ENCODE data around the gene NR3C2.
"Not testable (repeated sequence)": the region's sequence is repeated elsewhere in the genome, so short reads cannot be mapped to it uniquely, and the experiment has no call there.

Gene NR3C2

GRCh38 chr4:148335133-148335532, 107.1 kb downstream of the NR3C2 start:
- Histone ChIP-seq H3K36me3 (ENCODE audit: control insufficient read depth, insufficient read depth, low read length, severe bottlenecking) (no peaks in the 10 kb centered on the region), H3K9me3 (ENCODE audit: control insufficient read depth, low read length) (peaks cover 2% of the 10 kb centered on the region), H3K4me1 (ENCODE audit: control insufficient read depth, insufficient read depth, low read length) (no peaks in the 10 kb centered on the region), H3K4me3 (ENCODE audit: low read length) (no peak overlapping the region), H3K27me3 (replicated peaks; ENCODE audit: control insufficient read depth, insufficient read depth, low read length) (no peaks in the 10 kb centered on the region), H3K9ac (ENCODE audit: low read length) (no peak overlapping the region)
- no peak for DNase-seq (ENCODE audit: low read depth)

- H3K9ac ChIP-seq (ENCODE audit: low read length) = no peak overlapping the region
- H3K9me3 ChIP-seq (ENCODE audit: control insufficient read depth, low read length) = no peaks in the 10 kb centered on the region
- no peak for DNase-seq (ENCODE audit: low read depth)
- no peaks in the 10 kb centered on the region for H3K27me3 ChIP-seq (replicated peaks; ENCODE audit: control insufficient read depth, insufficient read depth, low read length)
- H3K36me3 ChIP-seq (ENCODE audit: control insufficient read depth, insufficient read depth, low read length, severe bottlenecking) = no peaks in the 10 kb centered on the region
- no peak overlapping the region for H3K4me3 ChIP-seq (ENCODE audit: low read length)
- H3K4me1 ChIP-seq (ENCODE audit: control insufficient read depth, insufficient read depth, low read length) = no peaks in the 10 kb centered on the region
These were observed 108.9 kb downstream of the NR3C2 start for GRCh38 chr4:148333265-148333664.

GRCh38 chr4:148332486-148332885, 109.7 kb downstream of the NR3C2 start:
- no peak for DNase-seq (ENCODE audit: low read depth)
- H3K36me3 ChIP-seq (ENCODE audit: control insufficient read depth, insufficient read depth, low read length, severe bottlenecking) = no peaks in the 10 kb centered on the region
- H3K9ac ChIP-seq (ENCODE audit: low read length) = no peak overlapping the region
- no peaks in the 10 kb centered on the region for H3K27me3 ChIP-seq (replicated peaks; ENCODE audit: control insufficient read depth, insufficient read depth, low read length)
- H3K4me3 ChIP-seq (ENCODE audit: low read length) = no peak overlapping the region
- no peaks in the 10 kb centered on the region for H3K4me1 ChIP-seq (ENCODE audit: control insufficient read depth, insufficient read depth, low read length)
- no peaks in the 10 kb centered on the region for H3K9me3 ChIP-seq (ENCODE audit: control insufficient read depth, low read length)

- H3K4me1 ChIP-seq (ENCODE audit: control insufficient read depth, insufficient read depth, low read length) = no peaks in the 10 kb centered on the region
- DNase-seq (ENCODE audit: low read depth) = no peak
- no peaks in the 10 kb centered on the region for H3K9me3 ChIP-seq (ENCODE audit: control insufficient read depth, low read length)
- H3K4me3 ChIP-seq (ENCODE audit: low read length) = no peak overlapping the region
- no peak overlapping the region for H3K9ac ChIP-seq (ENCODE audit: low read length)
- no peaks in the 10 kb centered on the region for H3K27me3 ChIP-seq (replicated peaks; ENCODE audit: control insufficient read depth, insufficient read depth, low read length)
- no peaks in the 10 kb centered on the region for H3K36me3 ChIP-seq (ENCODE audit: control insufficient read depth, insufficient read depth, low read length, severe bottlenecking)
These were observed 111.5 kb downstream of the NR3C2 start for GRCh38 chr4:148330724-148331123.

- no peaks in the 10 kb centered on the region for H3K36me3 ChIP-seq (ENCODE audit: control insufficient read depth, insufficient read depth, low read length, severe bottlenecking)
- DNase-seq (ENCODE audit: low read depth) = no peak
- no peak overlapping the region for H3K4me3 ChIP-seq (ENCODE audit: low read length)
- H3K4me1 ChIP-seq (ENCODE audit: control insufficient read depth, insufficient read depth, low read length) = no peaks in the 10 kb centered on the region
- no peaks in the 10 kb centered on the region for H3K9me3 ChIP-seq (ENCODE audit: control insufficient read depth, low read length)
- H3K27me3 ChIP-seq (replicated peaks; ENCODE audit: control insufficient read depth, insufficient read depth, low read length) = no peaks in the 10 kb centered on the region
- no peak overlapping the region for H3K9ac ChIP-seq (ENCODE audit: low read length)
These were observed 112.1 kb downstream of the NR3C2 start for GRCh38 chr4:148330161-148330560.

GRCh38 chr4:148329751-148330150, 112.5 kb downstream of the NR3C2 start:
- no peaks in the 10 kb centered on the region for H3K27me3 ChIP-seq (replicated peaks; ENCODE audit: control insufficient read depth, insufficient read depth, low read length)
- H3K36me3 ChIP-seq (ENCODE audit: control insufficient read depth, insufficient read depth, low read length, severe bottlenecking) = no peaks in the 10 kb centered on the region
- no peak overlapping the region for H3K9ac ChIP-seq (ENCODE audit: low read length)
- H3K4me1 ChIP-seq (ENCODE audit: control insufficient read depth, insufficient read depth, low read length) = no peaks in the 10 kb centered on the region
- H3K4me3 ChIP-seq (ENCODE audit: low read length) = no peak overlapping the region
- DNase-seq (ENCODE audit: low read depth) = no peak
- H3K9me3 ChIP-seq (ENCODE audit: control insufficient read depth, low read length) = no peaks in the 10 kb centered on the region

GRCh38 chr4:148327683-148328082, 114.5 kb downstream of the NR3C2 start:
- H3K9ac ChIP-seq (ENCODE audit: low read length) = no peak overlapping the region
- H3K36me3 ChIP-seq (ENCODE audit: control insufficient read depth, insufficient read depth, low read length, severe bottlenecking) = no peaks in the 10 kb centered on the region
- H3K4me1 ChIP-seq (ENCODE audit: control insufficient read depth, insufficient read depth, low read length) = no peaks in the 10 kb centered on the region
- no peak for DNase-seq (ENCODE audit: low read depth)
- H3K4me3 ChIP-seq (ENCODE audit: low read length) = no peak overlapping the region
- H3K9me3 ChIP-seq (ENCODE audit: control insufficient read depth, low read length) = no peaks in the 10 kb centered on the region
- no peaks in the 10 kb centered on the region for H3K27me3 ChIP-seq (replicated peaks; ENCODE audit: control insufficient read depth, insufficient read depth, low read length)

- not testable (repeated sequence) for DNase-seq (ENCODE audit: low read depth); H3K36me3 ChIP-seq (ENCODE audit: control insufficient read depth, insufficient read depth, low read length, severe bottlenecking); H3K4me1 ChIP-seq (ENCODE audit: control insufficient read depth, insufficient read depth, low read length); H3K9ac ChIP-seq (ENCODE audit: low read length); H3K27me3 ChIP-seq (replicated peaks; ENCODE audit: control insufficient read depth, insufficient read depth, low read length); H3K4me3 ChIP-seq (ENCODE audit: low read length); H3K9me3 ChIP-seq (ENCODE audit: control insufficient read depth, low read length)
These were observed 118.9 kb downstream of the NR3C2 start for GRCh38 chr4:148323316-148323715.

- no peak overlapping the region for H3K9ac ChIP-seq (ENCODE audit: low read length)
- H3K9me3 ChIP-seq (ENCODE audit: control insufficient read depth, low read length) = no peaks in the 10 kb centered on the region
- no peak overlapping the region for H3K4me3 ChIP-seq (ENCODE audit: low read length)
- H3K27me3 ChIP-seq (replicated peaks; ENCODE audit: control insufficient read depth, insufficient read depth, low read length) = no peaks in the 10 kb centered on the region
- no peaks in the 10 kb centered on the region for H3K4me1 ChIP-seq (ENCODE audit: control insufficient read depth, insufficient read depth, low read length)
- H3K36me3 ChIP-seq (ENCODE audit: control insufficient read depth, insufficient read depth, low read length, severe bottlenecking) = no peaks in the 10 kb centered on the region
- DNase-seq (ENCODE audit: low read depth) = no peak
These were observed 127.2 kb downstream of the NR3C2 start for GRCh38 chr4:148315049-148315448.

- H3K36me3 ChIP-seq (ENCODE audit: control insufficient read depth, insufficient read depth, low read length, severe bottlenecking) = no peaks in the 10 kb centered on the region
- no peaks in the 10 kb centered on the region for H3K27me3 ChIP-seq (replicated peaks; ENCODE audit: control insufficient read depth, insufficient read depth, low read length)
- no peak for DNase-seq (ENCODE audit: low read depth)
- no peaks in the 10 kb centered on the region for H3K9me3 ChIP-seq (ENCODE audit: control insufficient read depth, low read length)
- no peaks in the 10 kb centered on the region for H3K4me1 ChIP-seq (ENCODE audit: control insufficient read depth, insufficient read depth, low read length)
- no peak overlapping the region for H3K4me3 ChIP-seq (ENCODE audit: low read length)
- no peak overlapping the region for H3K9ac ChIP-seq (ENCODE audit: low read length)
These were observed 129.2 kb downstream of the NR3C2 start for GRCh38 chr4:148312956-148313490.

GRCh38 chr4:148311526-148311925, 130.7 kb downstream of the NR3C2 start:
- no peaks in the 10 kb centered on the region for H3K4me1 ChIP-seq (ENCODE audit: control insufficient read depth, insufficient read depth, low read length)
- no peak overlapping the region for H3K9ac ChIP-seq (ENCODE audit: low read length)
- H3K36me3 ChIP-seq (ENCODE audit: control insufficient read depth, insufficient read depth, low read length, severe bottlenecking) = no peaks in the 10 kb centered on the region
- no peak overlapping the region for H3K4me3 ChIP-seq (ENCODE audit: low read length)
- DNase-seq (ENCODE audit: low read depth) = no peak
- H3K27me3 ChIP-seq (replicated peaks; ENCODE audit: control insufficient read depth, insufficient read depth, low read length) = no peaks in the 10 kb centered on the region
- no peaks in the 10 kb centered on the region for H3K9me3 ChIP-seq (ENCODE audit: control insufficient read depth, low read length)

GRCh38 chr4:148310756-148311155, 131.5 kb downstream of the NR3C2 start:
- no peak overlapping the region for H3K9ac ChIP-seq (ENCODE audit: low read length)
- H3K36me3 ChIP-seq (ENCODE audit: control insufficient read depth, insufficient read depth, low read length, severe bottlenecking) = no peaks in the 10 kb centered on the region
- DNase-seq (ENCODE audit: low read depth) = no peak
- H3K4me3 ChIP-seq (ENCODE audit: low read length) = no peak overlapping the region
- H3K27me3 ChIP-seq (replicated peaks; ENCODE audit: control insufficient read depth, insufficient read depth, low read length) = no peaks in the 10 kb centered on the region
- no peaks in the 10 kb centered on the region for H3K9me3 ChIP-seq (ENCODE audit: control insufficient read depth, low read length)
- no peaks in the 10 kb centered on the region for H3K4me1 ChIP-seq (ENCODE audit: control insufficient read depth, insufficient read depth, low read length)

Data from adipocyte (in vitro differentiated cells).